K562 (cell line): ENCODE data around the gene RALB. TPM values are rescaled to one million over a fixed set of nuclear protein-coding genes. Genes with fewer than 3 reads are reported as not detected.

Experiments used
- CBFA2T3 ChIP-seq: fragments of 450-650 bp; IDR thresholded peaks from 2 replicates; pipeline ENCODE4 v1.6.1; 2017
- EP400 ChIP-seq: fragments of 450-650 bp; IDR thresholded peaks from 2 replicates; pipeline ENCODE4 v1.6.1; 2017; ENCODE audit warnings: antibody characterized with exemption, mild to moderate bottlenecking, moderate library complexity
- ESRRA ChIP-seq: fragments of 450-650 bp; IDR thresholded peaks from 2 replicates; pipeline ENCODE4 v1.6.1; 2014; ENCODE audit warnings: low read depth, mild to moderate bottlenecking, moderate library complexity, borderline replicate concordance
- GATA2 ChIP-seq: sonication (generic); formaldehyde crosslinking; IDR thresholded peaks from 2 replicates; pipeline ENCODE4 v1.4.0; 2020; ENCODE audit warnings: mild to moderate bottlenecking, missing genetic modification reagents
- KDM5B ChIP-seq: fragments of 200-600 bp; sonication (generic); IDR thresholded peaks from 2 replicates; pipeline ENCODE4 v1.6.1; 2012; ENCODE audit warnings: low read depth, mild to moderate bottlenecking, moderate library complexity, low read length, control low read depth, inconsistent platforms; ENCODE audit not compliant: insufficient replicate concordance
- KLF1 ChIP-seq: fragments of 450-650 bp; IDR thresholded peaks from 2 replicates; pipeline ENCODE4 v1.6.1; 2016; ENCODE audit warnings: missing genetic modification characterization, missing compliant biosample characterization
- MEIS2 ChIP-seq: fragments of 450-650 bp; IDR thresholded peaks from 2 replicates; pipeline ENCODE4 v1.6.1; 2014; ENCODE audit warnings: mild to moderate bottlenecking; ENCODE audit not compliant: partially characterized antibody
- RUNX1 ChIP-seq: sonication (generic); IDR thresholded peaks from 2 replicates; pipeline ENCODE4 v1.6.1; 2016; ENCODE audit warnings: antibody characterized with exemption, low read depth
- TEAD1 ChIP-seq, 2 experiments: fragments of 450-650 bp in 1 of 2; sonication (generic) in 1 of 2; formaldehyde crosslinking; IDR thresholded peaks; 2 replicates each; pipeline versions ENCODE4 v1.4.0 to v1.8.0; 2020 to 2022; ENCODE audit warnings: mild to moderate bottlenecking in 2 of 2, missing genetic modification reagents in 1 of 2
- polyA plus RNA-seq, 8 experiments: library from polyadenylated mRNA; depleted of rRNA in 4 of 8; stranded (reverse) in 5 of 8; unstranded in 3 of 8; fragments of >200 nt; fragmentation: Nextera tagmentation in 2 of 8; fragmentation: Illumina TruSeq in 1 of 8; extraction: Ambion mirVana in 2 of 8; extraction: Trizol in 1 of 8; gene quantifications; 2 replicates each; pipeline versions ENCODE4 v1.2.1 to v1.2.3, GENCODE V29; 2011 to 2014; ENCODE audit warnings: inconsistent platforms in 1 of 8, missing spikeins in 1 of 8
- total RNA-seq, 7 experiments: library from RNA; depleted of rRNA in 6 of 7; stranded (reverse); fragments of >200 nt in 6 of 7; fragmentation: Illumina TruSeq in 2 of 7; extraction: Trizol in 2 of 7; gene quantifications; 2 replicates each; pipeline versions ENCODE4 v1.2.1 to v1.2.3, GENCODE V29; 2011 to 2021; ENCODE audit warnings: low replicate concordance in 1 of 7
- TF ChIP-seq, protein P1 (sequence below), 2 experiments: fragments of 450-650 bp; IDR thresholded peaks; 2 replicates each; pipeline ENCODE4 v1.6.1; 2016; ENCODE audit warnings: mild to moderate bottlenecking in 2 of 2, borderline replicate concordance in 1 of 2, low read depth in 1 of 2, moderate library complexity in 1 of 2
- TF ChIP-seq, protein P2 (sequence below): sonication (generic); formaldehyde crosslinking; IDR thresholded peaks from 2 replicates; pipeline ENCODE4 v1.4.0; 2020; ENCODE audit warnings: mild to moderate bottlenecking, missing genetic modification reagents
- TF ChIP-seq, protein P3 (sequence below), 2 experiments: fragments of 250-450 bp in 1 of 2; fragments of 450-650 bp in 1 of 2; sonication (Bioruptor Pico) in 1 of 2; IDR thresholded peaks; 2 replicates each; pipeline versions ENCODE4 v1.6.1 to v1.8.0; 2016 to 2021; ENCODE audit warnings: mild to moderate bottlenecking in 2 of 2, moderate library complexity in 2 of 2, missing compliant biosample characterization in 1 of 2, missing genetic modification characterization in 1 of 2
- TF ChIP-seq, protein P4 (sequence below): IDR thresholded peaks from 2 replicates; pipeline ENCODE4 v1.6.1; 2014; ENCODE audit warnings: antibody characterized with exemption

The RALB gene
- total and polyA plus RNA-seq, 9 of the 15 experiments (the other 6 are each of a cell fraction or from before 2014, with no cell fraction given), result 14.8 to 65.6 (median 38.4) TPM

DNA sequence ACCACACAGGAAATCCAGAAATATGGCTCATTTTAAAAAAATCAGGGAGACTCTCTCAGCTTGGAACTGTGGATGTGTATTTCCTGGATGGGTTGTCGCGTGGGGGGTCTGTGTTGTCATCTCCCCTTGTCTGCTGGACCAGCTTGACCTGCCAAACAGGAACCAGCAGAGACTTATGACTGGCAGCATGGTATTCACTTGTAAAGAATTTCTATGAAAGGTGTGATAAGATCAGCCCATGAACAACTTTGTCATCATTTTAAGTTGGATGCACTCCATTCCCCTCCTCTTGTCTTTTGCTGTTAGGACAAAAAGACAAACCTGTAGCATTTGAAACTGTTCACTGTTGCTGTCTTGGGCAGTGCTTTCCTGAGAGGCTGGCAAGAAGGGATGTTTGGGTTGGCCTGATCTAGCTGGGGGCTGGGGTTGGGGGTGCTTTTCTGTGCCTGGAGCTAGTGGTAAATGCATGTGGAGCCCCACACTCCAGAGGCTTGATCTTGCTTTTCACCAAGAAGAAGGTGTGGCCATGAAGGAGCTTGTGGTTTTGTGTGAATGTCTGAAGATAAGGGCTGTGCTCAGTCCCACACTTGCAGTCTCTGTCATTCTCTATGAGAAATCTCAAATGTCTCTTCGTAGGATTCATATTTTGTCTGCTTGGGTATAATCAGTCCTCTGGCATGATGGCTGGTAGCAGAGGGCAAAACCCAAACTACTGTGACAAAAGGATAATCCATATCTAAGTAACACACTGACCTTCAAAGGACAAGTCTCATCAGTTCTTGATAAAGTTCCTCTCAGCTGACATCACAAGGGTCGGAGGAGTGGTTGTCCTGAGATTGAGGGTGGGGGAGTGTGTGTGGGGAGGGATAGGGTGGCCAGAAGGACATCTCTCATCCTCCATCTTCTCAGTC is 39.0 kb downstream of the RALB start (continued):
- TF ChIP-seq, protein P1, sequence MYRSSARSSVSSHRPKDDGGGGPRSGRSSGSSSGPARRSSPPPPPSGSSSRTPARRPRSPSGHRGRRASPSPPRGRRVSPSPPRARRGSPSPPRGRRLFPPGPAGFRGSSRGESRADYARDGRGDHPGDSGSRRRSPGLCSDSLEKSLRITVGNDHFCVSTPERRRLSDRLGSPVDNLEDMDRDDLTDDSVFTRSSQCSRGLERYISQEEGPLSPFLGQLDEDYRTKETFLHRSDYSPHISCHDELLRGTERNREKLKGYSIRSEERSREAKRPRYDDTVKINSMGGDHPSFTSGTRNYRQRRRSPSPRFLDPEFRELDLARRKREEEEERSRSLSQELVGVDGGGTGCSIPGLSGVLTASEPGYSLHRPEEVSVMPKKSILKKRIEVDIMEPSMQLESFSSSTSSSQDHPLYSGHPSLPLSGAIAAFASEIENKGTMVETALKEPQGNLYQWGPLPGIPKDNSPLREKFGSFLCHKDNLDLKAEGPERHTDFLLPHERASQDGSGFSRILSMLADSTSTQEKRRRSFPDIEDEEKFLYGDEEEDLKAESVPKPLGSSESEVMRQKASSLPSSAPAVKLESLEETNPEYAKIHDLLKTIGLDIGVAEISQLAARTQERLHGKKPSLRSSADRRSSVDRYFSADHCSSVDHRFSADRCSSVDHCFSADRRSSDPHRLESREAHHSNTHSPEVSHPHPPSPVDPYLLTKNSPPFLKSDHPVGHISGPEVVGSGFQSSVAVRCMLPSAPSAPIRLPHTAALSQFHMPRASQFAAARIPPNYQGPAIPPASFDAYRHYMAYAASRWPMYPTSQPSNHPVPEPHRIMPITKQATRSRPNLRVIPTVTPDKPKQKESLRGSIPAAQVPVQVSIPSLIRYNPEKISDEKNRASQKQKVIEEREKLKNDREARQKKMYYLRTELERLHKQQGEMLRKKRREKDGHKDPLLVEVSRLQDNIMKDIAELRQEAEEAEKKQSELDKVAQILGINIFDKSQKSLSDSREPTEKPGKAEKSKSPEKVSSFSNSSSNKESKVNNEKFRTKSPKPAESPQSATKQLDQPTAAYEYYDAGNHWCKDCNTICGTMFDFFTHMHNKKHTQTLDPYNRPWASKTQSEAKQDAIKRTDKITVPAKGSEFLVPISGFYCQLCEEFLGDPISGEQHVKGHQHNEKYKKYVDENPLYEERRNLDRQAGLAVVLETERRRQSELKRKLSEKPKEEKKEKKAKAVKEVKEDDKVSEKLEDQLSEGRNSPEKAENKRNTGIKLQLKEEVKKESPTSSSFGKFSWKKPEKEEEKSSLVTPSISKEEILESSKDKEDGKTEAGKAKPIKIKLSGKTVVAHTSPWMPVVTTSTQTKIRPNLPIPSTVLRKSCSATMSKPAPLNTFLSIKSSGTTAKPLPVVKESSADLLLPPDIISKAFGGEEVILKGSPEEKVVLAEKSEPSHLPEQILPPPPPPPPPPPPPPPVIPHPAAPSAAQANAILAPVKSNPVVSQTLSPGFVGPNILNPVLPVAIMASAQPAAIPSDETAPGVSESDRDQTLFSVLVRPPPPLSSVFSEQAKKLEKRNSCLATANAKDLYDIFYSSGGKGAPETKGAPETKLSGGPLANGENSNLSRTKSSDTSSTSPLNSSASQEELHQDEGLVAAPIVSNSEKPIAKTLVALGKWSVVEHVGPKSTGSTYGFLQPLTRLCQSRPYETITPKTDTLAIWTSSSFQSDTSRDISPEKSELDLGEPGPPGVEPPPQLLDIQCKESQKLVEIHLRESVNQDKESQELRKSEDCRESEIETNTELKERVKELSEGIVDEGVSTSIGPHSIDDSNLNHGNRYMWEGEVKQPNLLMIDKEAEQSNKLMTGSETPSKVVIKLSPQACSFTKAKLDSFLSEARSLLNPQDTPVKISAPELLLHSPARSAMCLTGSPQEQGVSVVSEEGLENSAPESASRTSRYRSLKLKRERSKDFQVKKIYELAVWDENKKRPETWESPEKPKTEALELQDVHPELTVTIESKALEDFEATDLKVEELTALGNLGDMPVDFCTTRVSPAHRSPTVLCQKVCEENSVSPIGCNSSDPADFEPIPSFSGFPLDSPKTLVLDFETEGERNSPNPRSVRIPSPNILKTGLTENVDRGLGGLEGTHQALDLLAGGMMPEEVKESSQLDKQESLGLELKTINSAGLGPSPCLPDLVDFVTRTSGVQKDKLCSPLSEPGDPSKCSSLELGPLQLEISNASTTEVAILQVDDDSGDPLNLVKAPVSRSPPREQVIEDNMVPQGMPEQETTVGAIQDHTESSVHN (IDR thresholded peaks at IDR 0.05; ENCODE audit: borderline replicate concordance in 1 of 2, low read depth in 1 of 2), result no peak
- TF ChIP-seq GATA2 (peak; percentile 50), CBFA2T3 (peak; percentile 92), TEAD1 (CRISPR knock-in tag; IDR thresholded peaks at IDR 0.05) (peak; percentile 54 to 90; a peak in 3 of 4 replicates), ESRRA (peak; percentile 91), EP400 (no peak), KLF1 (no peak), MEIS2 (peak; percentile 53), KDM5B (no peak), RUNX1 (peak; percentile 85; the same call in 1 of the 2 replicates)
- TF ChIP-seq, protein P2, sequence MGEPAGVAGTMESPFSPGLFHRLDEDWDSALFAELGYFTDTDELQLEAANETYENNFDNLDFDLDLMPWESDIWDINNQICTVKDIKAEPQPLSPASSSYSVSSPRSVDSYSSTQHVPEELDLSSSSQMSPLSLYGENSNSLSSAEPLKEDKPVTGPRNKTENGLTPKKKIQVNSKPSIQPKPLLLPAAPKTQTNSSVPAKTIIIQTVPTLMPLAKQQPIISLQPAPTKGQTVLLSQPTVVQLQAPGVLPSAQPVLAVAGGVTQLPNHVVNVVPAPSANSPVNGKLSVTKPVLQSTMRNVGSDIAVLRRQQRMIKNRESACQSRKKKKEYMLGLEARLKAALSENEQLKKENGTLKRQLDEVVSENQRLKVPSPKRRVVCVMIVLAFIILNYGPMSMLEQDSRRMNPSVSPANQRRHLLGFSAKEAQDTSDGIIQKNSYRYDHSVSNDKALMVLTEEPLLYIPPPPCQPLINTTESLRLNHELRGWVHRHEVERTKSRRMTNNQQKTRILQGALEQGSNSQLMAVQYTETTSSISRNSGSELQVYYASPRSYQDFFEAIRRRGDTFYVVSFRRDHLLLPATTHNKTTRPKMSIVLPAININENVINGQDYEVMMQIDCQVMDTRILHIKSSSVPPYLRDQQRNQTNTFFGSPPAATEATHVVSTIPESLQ (CRISPR knock-in tag), result no peak
- TF ChIP-seq, protein P3, sequence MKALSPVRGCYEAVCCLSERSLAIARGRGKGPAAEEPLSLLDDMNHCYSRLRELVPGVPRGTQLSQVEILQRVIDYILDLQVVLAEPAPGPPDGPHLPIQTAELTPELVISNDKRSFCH (CRISPR knock-in tag; IDR thresholded peaks at IDR 0.05), result no peak
- TF ChIP-seq, protein P3 (tag; IDR thresholded peaks at IDR 0.05), result peak; percentile 52; the same call in 1 of the 2 replicates
- TF ChIP-seq, protein P4, sequence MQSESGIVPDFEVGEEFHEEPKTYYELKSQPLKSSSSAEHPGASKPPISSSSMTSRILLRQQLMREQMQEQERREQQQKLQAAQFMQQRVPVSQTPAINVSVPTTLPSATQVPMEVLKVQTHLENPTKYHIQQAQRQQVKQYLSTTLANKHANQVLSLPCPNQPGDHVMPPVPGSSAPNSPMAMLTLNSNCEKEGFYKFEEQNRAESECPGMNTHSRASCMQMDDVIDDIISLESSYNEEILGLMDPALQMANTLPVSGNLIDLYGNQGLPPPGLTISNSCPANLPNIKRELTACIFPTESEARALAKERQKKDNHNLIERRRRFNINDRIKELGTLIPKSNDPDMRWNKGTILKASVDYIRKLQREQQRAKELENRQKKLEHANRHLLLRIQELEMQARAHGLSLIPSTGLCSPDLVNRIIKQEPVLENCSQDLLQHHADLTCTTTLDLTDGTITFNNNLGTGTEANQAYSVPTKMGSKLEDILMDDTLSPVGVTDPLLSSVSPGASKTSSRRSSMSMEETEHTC, result no peak
